ENCODE measurements around the gene EIF2S2.

The EIF2S2 gene

GRCh38 chr20:34040300-34040995, 71.6 kb downstream of the EIF2S2 start:
- DNase-seq (ENCODE audit: insufficient read length, low spot score) (no peak), FAIRE-seq (no peak)

All from GM19239 (cell line).